Activated CD4-positive, alpha-beta memory T cell treated with anti-CD3 and anti-CD28 coated beads, Interleukin-2, amount 10 ng/mL, durations not matched to agents 7 days and 5 days (primary cell): ENCODE data around the gene MUC20. TPM values are rescaled to one million over a fixed set of nuclear protein-coding genes. Genes with fewer than 3 reads are reported as not detected.
"Not testable (repeated sequence)": the region's sequence is repeated elsewhere in the genome, so short reads cannot be mapped to it uniquely, and the experiment has no call there.

ENCODE experiments used
- CTCF ChIA-PET: fragments of 350-600 bp; sonication (Branson Sonifier 250); formaldehyde crosslinking; loops from one replicate; lab custom pipeline; 2021; ENCODE audit warnings: antibody characterized with exemption, inconsistent platforms; lab: Charles Lee
- POLR2A ChIA-PET: fragments of 350-600 bp; sonication (Branson Sonifier 250); formaldehyde crosslinking; loops from one replicate; lab custom pipeline; 2021; ENCODE audit warnings: antibody characterized with exemption; lab: Charles Lee
- DNase-seq: peaks from one replicate; pipeline ENCODE4 v3.0.0-alpha.2; 2020
- H3K27ac Mint-ChIP-seq: one replicate; pipeline ENCODE4 v1.8.0; 2021; ENCODE audit warnings: mild to moderate bottlenecking, mixed read lengths
- H3K27me3 Mint-ChIP-seq: one replicate; pipeline ENCODE4 v1.8.0; 2021; ENCODE audit warnings: mixed read lengths
- H3K36me3 Mint-ChIP-seq: one replicate; pipeline ENCODE4 v1.8.0; 2021; ENCODE audit warnings: low read depth, mixed read lengths
- H3K4me1 Mint-ChIP-seq: one replicate; pipeline ENCODE4 v1.8.0; 2021; ENCODE audit warnings: mixed read lengths
- H3K4me3 Mint-ChIP-seq: one replicate; pipeline ENCODE4 v1.8.0; 2021; ENCODE audit warnings: mild to moderate bottlenecking, mixed read lengths
- H3K9me3 Mint-ChIP-seq: one replicate; pipeline ENCODE4 v1.8.0; 2021; ENCODE audit warnings: mixed read lengths
- total RNA-seq, 2 experiments: library from RNA; stranded (reverse); gene quantifications; one replicate each; pipeline ENCODE4 v1.2.3, GENCODE V29; 2021

MUC20 gene
- total RNA-seq, 2 experiments from 2014 or later = 1.2 to 2.8 TPM

DNA sequence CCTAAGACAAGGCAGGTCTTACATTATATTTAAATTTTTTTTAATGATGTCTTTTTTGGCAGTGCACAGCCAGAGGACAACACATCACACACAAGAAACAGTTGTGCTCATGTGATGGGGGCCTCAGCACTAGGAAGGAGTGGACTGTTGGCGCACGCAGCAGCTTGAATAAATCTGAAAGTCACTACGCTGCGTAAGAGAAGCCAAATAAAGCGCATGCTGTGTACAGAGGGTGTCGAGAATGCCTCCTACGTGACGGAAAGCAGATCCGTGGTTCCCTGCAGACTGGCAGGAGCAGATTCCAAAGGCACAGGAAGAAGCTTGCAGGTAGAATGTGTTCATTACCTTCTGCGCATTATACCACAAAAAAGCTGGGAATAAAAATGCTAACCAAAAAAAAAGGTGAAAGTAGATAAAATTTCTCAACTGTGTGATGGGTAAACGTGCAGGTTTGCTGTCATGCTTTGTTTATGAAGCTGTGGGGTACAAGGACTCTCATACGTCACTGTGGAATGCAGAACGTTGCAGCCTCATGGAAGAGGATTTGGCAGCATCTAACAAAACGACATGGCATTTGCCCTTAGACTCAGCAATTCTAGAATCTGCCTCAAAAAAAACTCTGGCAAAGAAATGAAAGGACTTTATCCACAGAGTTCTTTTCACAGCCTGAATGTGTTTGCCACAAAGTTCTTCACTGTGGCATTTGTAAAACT is 32.2 kb upstream of the MUC20 start:
- H3K27ac Mint-ChIP-seq, CTCF ChIA-PET, H3K4me3 Mint-ChIP-seq, H3K27me3 Mint-ChIP-seq, DNase-seq, H3K9me3 Mint-ChIP-seq, POLR2A ChIA-PET: not testable (repeated sequence)
- Mint-ChIP-seq H3K4me1 (peaks cover 25% of the 10 kb centered on the region), H3K36me3 (peaks cover 62% of the 10 kb centered on the region)

DNA sequence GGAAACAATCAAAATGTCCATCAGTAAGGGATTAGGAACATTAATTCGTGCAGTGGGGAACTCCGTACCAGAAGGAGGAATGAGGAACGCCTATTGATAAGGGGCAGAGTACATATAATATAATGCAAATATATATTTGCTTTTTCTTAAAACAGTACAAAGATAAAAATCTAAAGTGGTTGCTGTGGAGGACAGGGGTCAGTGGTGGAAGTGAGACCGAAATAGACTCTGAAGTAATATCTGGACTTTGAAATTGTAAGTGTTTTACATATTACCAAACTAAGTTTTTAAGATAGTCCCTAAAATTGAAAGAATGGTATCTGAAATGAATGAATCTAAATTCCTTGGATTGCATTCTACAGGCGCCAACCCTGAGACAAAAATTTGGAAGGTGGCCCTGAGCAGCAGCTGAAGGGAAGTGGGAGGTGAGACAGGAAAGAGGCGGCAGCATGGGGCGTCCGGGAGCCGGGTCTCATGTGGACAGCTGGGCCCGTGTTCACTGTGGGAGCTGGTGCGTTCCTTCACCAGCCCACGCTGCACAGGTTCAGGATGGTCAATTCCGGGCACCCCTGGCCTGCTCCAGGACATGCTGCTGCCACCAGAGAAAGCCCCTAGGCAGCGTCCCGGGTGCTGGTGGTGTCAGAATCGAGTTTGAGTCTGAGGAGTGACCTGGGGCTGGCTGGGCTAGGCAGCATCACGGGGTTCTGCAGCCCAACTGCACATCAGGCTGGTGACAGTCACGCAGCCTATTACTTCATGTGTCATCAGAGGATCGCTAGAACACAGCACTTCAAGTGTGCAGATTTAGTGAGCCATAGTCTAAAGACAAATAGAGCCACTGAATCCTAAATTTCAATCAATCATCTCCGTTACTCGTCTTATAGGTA is 31.4 kb upstream of the MUC20 start:
- H3K27ac Mint-ChIP-seq, H3K4me3 Mint-ChIP-seq, H3K9me3 Mint-ChIP-seq, POLR2A ChIA-PET, H3K27me3 Mint-ChIP-seq, CTCF ChIA-PET, DNase-seq: not testable (repeated sequence)
- Mint-ChIP-seq H3K4me1 (peaks cover 25% of the 10 kb centered on the region), H3K36me3 (peaks cover 58% of the 10 kb centered on the region)

DNA sequence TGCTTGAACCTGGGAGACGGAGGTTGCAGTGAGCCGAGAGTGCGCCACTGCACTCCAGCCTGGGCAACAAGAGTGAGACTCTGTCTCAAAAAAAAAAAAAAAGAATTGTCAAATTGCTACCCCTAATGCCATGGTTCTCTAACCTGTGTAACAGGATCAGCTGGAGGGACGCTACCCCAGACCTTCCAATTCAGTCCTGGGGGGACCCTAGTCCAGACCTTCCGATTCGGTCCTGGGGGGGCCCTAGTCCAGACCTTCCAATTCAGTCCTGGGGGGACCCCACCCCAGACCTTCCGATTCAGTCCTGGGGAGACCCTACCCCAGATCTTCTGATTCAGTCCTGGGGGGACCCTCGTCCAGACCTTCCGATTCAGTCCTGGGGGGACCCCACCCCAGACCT is 29.8 kb upstream of the MUC20 start:
- ChIA-PET POLR2A (no interaction called here), CTCF (no interaction called here)
- Mint-ChIP-seq H3K36me3 (peaks cover 54% of the 10 kb centered on the region), H3K27ac (peak overlapping the region; percentile 54), H3K4me1 (peaks cover 26% of the 10 kb centered on the region), H3K27me3 (no peaks in the 10 kb centered on the region), H3K4me3 (no peak overlapping the region), H3K9me3 (no peaks in the 10 kb centered on the region)
- DNase-seq = no peak

DNA sequence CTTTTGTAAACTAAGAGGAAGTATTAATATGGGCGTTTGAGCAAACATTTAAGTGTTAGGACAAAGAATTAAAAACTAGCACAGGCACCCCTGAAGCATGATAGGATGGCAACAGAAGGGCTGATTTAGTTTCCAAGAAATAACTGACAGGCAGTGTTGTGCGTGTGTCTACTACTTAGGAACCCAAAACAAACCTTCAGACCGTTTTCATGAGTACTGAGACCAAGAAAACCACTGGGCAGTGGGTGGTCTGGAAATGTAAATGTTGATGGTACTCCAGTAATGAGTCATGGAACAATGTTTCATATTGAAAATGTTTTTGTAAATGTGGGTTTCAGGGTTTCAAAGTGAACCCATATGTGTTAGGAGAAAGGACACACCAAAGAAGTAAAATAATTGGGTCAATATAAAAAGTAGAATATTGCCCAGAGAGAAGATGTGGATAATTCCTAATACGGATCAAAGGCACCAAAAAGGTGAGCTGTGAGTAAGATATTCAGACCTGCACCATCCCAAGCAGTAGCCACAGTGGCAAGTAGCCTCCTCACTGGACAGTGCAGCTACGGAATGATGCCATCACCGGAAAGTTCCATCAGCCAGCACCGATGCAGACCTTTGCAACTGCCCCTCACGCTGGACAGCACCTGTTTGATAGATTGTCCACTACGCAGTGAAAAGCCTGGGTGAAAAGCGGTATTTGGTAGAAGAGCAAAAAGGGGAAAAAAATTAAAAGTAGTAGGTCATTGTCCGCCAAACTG is 29.0 kb upstream of the MUC20 start:
- CTCF ChIA-PET, H3K9me3 Mint-ChIP-seq, POLR2A ChIA-PET, H3K4me3 Mint-ChIP-seq, H3K27me3 Mint-ChIP-seq, DNase-seq: not testable (repeated sequence)
- Mint-ChIP-seq H3K27ac (peak overlapping the region; percentile 54), H3K36me3 (peaks cover 52% of the 10 kb centered on the region), H3K4me1 (peaks cover 27% of the 10 kb centered on the region)

DNA sequence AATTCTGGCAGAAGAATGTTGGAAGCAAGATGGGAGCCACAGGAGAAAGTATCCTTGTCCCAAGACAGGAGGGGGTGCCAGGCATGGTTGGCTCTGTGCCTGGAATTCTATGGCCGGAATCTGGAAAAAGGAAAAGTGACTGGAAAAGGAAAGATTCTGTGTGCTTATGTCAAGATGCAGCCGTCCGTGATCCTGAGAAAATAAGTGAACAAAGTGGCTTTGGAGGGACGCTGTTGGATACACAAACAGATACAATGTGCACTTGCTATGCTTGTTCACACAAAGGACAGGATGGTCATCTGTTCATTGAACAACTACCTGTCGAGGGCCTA is 28.5 kb upstream of the MUC20 start:
- no peak for DNase-seq
- H3K27ac Mint-ChIP-seq = no peak overlapping the region
- no peaks in the 10 kb centered on the region for H3K9me3 Mint-ChIP-seq
- CTCF ChIA-PET = no interaction called here
- H3K4me3 Mint-ChIP-seq = no peak overlapping the region
- no peaks in the 10 kb centered on the region for H3K27me3 Mint-ChIP-seq
- POLR2A ChIA-PET = no interaction called here
- H3K4me1 Mint-ChIP-seq = peaks cover 26% of the 10 kb centered on the region
- peaks cover 46% of the 10 kb centered on the region for H3K36me3 Mint-ChIP-seq

DNA sequence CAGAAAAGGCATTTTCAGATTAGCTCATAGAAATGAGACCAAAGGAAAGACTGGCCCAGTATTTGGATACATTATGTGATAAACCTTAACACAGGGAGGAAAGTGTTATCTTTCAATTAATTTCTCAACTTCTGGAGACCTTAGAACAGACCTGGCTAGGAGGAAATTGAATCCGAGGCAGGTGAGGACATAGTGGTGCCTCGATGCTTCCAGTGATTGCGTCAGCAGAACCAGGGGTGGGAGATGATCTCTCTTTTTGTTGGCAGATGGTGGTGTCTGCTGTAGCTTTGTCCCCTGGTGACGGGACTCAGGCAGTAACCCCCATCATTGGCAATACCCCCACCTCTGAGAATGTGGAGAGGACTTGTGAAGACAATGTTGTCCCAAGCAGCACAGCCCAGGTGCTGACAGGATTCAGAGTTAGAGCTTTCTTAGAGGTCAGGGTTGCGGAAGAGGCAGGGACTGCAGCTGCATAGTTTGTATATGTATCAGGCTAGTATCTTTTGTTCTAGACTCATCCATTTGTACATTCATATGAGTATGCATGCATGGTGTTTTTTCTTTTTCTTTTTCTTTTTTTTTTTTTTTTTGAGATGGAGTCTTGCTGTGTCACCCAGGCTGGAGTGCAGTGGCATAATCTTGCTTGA is 27.9 kb upstream of the MUC20 start:
- Mint-ChIP-seq H3K36me3 (peaks cover 48% of the 10 kb centered on the region), H3K4me3 (no peak overlapping the region), H3K4me1 (peaks cover 23% of the 10 kb centered on the region), H3K27ac (no peak overlapping the region), H3K9me3 (no peaks in the 10 kb centered on the region), H3K27me3 (no peaks in the 10 kb centered on the region)
- ChIA-PET POLR2A (no interaction called here), CTCF (no interaction called here)
- DNase-seq = no peak

DNA sequence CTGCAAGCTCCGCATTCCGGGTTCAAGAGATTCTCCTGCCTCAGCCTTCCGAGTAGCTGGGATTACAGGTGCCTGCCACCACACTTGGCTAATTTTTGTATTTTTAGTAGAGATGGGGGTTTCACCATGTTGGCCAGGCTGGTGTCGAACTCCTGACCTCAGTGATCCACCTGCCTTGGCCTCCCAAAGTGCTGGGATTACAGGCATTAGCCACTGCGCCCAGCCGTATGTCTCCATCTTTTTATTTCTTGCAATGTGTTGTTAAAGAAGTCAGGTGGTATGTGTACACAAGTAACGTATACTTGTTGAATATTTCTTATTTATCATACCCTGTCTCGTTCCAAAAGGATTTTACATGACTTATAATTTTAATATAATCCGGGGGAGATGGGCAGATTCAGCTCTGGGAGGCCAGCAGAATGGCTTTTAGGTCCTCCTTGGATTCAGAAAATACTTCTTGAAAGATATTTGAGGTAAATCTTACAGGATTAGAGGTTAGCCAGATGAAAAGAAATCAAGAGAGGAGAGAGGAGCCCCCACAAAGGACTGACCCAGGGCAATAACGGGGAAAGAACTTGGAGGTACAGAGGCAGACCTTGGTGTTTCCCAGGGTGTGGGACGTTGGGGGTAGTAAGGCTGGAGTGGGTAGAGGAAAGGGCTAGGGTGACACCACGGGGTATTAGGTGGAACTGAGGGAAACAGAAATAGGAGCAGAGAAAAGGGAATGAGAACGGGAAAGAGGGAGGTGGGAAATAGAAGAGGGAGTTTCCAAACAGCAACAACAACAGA is 27.2 kb upstream of the MUC20 start:
- Mint-ChIP-seq H3K4me1 (peaks cover 23% of the 10 kb centered on the region), H3K36me3 (peaks cover 53% of the 10 kb centered on the region), H3K4me3 (no peak overlapping the region), H3K27me3 (no peaks in the 10 kb centered on the region), H3K27ac (no peak overlapping the region), H3K9me3 (no peaks in the 10 kb centered on the region)
- no peak for DNase-seq
- CTCF ChIA-PET = no interaction called here
- POLR2A ChIA-PET = no interaction called here

DNA sequence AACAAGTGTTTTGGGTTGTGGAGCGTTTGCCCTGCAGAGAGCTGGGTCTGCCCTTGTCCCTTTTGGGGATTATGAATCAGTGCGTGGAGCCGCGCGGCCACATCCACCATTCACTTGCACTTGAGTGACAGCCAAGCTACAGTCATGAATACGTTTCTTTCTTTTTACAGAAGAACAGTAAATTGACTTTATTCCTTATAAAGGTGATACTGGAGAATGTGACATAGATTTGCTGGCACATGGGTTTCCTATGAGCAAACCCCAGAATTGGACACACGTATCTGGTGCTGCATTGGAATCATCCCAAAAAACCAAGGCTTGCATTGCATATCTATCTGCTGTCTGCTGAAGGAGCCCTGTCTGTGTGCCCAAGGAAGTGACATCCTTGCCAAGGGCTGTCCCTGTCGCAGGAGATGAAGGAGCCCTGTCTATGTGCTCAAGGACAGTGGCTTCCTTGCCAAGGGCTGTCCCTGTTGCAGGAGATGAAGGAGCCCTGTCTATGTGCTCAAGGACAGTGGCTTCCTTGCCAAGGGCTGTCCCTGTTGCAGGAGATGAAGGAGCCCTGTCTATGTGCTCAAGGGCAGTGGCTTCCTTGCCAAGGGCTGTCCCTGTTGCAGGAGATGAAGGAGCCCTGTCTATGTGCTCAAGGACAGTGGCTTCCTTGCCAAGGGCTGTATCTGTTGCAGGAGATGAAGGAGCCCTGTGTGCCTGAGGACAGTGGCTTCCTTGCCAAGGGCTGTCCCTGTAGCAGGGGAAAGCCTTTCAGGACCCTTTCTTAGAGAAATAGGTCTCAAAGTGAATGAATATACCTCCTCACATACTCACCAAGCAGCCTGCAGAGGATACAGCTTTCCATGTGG is 26.3 kb upstream of the MUC20 start:
- H3K27ac Mint-ChIP-seq, H3K4me3 Mint-ChIP-seq, POLR2A ChIA-PET, CTCF ChIA-PET, DNase-seq, H3K27me3 Mint-ChIP-seq, H3K9me3 Mint-ChIP-seq: not testable (repeated sequence)
- peaks cover 23% of the 10 kb centered on the region for H3K4me1 Mint-ChIP-seq
- H3K36me3 Mint-ChIP-seq = peaks cover 47% of the 10 kb centered on the region

DNA sequence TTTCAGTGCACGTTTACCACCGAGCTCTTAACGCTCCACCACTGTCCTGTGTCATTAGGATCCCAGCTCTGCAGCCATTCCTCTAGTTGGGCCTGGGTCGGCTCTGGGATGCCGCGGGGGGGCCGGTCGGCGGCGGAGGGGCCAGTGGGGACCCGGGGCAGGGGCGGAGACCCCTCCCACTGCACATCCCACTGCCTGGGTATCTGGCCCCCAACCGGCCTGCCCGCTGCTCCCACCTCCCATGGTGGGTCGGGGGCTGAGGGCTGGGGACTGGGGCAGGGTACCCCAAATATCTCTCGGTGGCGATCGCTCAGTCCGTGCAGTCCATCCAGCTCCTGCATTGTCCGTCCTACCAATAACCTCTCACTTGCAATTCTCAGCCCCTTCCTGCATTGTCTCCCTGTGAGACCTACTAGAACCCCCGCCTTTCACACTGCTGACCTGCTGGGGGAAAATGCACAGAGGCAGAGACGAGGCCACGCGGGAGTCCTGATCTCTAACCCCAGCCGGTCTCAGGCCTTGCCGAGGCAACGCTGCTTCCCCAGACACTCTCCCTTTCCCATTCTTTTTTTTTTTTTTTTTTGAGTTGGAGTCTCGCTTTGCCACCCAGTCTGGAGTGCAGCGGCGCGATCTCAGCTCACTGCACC is 24.0 kb upstream of the MUC20 start:
- H3K27me3 Mint-ChIP-seq = no peaks in the 10 kb centered on the region
- ChIA-PET POLR2A (no interaction called here), CTCF (interaction anchor here (0.6 to 0.7 kb wide), 2 partner anchors 132 to 153 kb away, joined by 3 read pairs; no protein-coding TSS in a partner anchor)
- H3K4me3 Mint-ChIP-seq = no peak overlapping the region
- peaks cover 40% of the 10 kb centered on the region for H3K36me3 Mint-ChIP-seq
- no peaks in the 10 kb centered on the region for H3K9me3 Mint-ChIP-seq
- peaks cover 13% of the 10 kb centered on the region for H3K4me1 Mint-ChIP-seq
- no peak overlapping the region for H3K27ac Mint-ChIP-seq
- DNase-seq = no peak

DNA sequence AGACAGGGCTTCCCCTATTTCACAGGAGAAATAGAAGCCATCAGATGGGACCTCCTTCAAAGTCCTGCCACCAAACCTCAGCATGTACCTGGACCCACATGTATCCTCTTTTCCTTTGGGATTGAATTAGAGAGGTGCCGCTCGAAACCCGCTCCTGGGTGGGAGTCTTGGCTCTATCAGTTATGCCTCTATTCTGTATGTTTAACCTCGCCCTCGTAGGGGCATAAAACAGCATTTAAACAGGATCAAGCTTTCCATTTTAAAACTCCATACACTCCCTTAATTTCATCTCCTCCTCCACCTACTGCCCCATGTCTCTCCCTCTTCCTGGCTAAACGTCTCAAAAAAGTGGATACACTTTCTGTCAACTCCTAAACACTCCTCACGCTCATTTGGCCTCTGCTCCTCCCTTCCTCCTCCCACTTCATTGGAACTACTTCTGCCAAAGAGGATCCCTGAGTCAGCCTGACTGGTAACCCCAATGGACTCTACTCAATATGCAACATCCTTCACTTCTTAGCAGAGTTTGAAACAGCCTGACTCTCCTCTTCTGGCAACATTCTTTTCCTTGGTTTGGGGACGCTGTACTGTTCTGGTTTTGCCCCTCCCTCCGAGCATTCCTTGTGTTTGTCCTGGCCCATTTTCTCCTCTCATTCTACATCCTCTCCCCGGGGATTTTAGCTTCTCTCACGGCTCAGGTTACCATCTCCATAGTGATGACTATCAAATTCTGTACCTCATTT is 23.0 kb upstream of the MUC20 start:
- CTCF ChIA-PET = interaction anchor here (0.7 kb wide), 1 partner anchor 131 kb away, joined by 3 read pairs; no protein-coding TSS in a partner anchor
- Mint-ChIP-seq H3K27me3 (no peaks in the 10 kb centered on the region), H3K4me3 (no peak overlapping the region), H3K4me1 (peaks cover 4% of the 10 kb centered on the region), H3K27ac (no peak overlapping the region), H3K9me3 (no peaks in the 10 kb centered on the region), H3K36me3 (peaks cover 30% of the 10 kb centered on the region)
- no peak for DNase-seq
- POLR2A ChIA-PET = no interaction called here

DNA sequence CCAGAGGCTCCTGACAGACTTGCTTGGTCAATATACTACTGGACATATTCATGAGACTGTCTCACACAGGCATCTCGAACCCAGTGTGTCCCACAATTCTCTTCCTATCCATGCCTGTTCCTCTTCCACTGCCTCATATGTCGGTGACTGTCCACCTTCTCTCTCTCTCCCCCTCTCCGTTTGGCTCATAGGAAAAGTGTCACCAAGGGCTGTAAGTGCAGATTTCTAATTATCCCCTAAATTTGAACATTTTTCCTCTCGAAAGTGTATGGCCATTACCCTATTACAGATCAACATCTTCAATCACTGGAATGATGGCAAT is 22.5 kb upstream of the MUC20 start:
- ChIA-PET POLR2A (no interaction called here), CTCF (no interaction called here)
- H3K27me3 Mint-ChIP-seq = no peaks in the 10 kb centered on the region
- H3K27ac Mint-ChIP-seq = no peak overlapping the region
- no peak overlapping the region for H3K4me3 Mint-ChIP-seq
- H3K36me3 Mint-ChIP-seq = peaks cover 27% of the 10 kb centered on the region
- no peaks in the 10 kb centered on the region for H3K9me3 Mint-ChIP-seq
- H3K4me1 Mint-ChIP-seq = peaks cover 2% of the 10 kb centered on the region
- DNase-seq = no peak
